SH-SY5Y (cell line): ENCODE results near the gene HPCA.

Experiments
- GATA2 ChIP-seq: IDR thresholded peaks from 2 replicates; pipeline ENCODE4 v1.6.1; 2011; ENCODE audit warnings: mild to moderate bottlenecking, low read depth, low read length
- GATA3 ChIP-seq: IDR thresholded peaks from 2 replicates; pipeline ENCODE4 v1.6.1; 2011; ENCODE audit warnings: low read depth, mild to moderate bottlenecking, low read length, moderate library complexity

DNA sequence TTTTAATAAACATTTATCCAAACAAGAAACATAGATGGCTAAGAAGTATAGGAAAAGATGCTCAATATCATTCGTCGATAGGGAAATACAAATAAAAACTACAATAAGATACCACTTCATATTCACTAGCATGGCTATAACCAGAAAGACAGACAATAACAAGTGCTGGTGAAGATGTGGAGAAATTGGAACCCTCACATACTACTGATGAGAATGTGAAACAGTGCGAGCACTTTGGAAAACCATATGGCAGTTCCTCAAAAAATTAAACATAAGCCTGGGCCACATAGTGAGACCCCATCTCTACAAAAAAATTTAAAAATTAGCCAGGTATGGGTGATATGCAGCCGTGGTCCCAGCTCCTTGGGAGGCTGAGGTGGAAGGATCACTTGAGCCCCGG is 24.0 kb downstream of the HPCA start:
- TF ChIP-seq GATA2 (no peak), GATA3 (no peak)
